Measurements from ENCODE around the gene SKI.

- TF ChIP-seq CTCF (IDR thresholded peaks at IDR 0.05; ENCODE audit: low read depth, low read length) (no peak), EZH2phosphoT487 (IDR thresholded peaks at IDR 0.05; ENCODE audit: low read depth) (no peak)
Measured at GRCh38 chr1:2208309-2209239, 19.5 kb upstream of the SKI start.

Measured in OCI-LY3 (cell line).